Measurements from ENCODE around the gene FBL.

Gene FBL

DNA sequence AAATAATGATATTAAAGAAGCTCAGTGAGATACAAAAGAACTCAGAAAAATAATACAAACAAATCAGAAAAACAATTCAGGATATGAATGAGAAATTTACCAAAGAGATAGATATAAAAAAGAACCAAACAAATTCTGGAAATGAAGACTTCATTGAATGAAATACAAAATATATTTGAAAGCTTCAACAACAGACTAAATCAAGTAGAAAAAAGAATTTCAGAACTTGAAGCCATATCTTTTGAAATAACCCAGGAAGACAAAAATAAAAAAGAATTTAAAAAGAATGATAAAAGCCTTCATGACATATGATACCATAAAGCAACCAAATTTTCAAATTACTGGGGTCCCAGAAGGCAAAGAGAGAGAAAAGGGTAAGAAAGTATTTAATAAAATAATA is 57.9 kb downstream of the FBL start:
- DNase-seq (ENCODE audit: low read depth), result no peak
